ENCODE results near the gene TPBGL. TPM values are rescaled to one million over a fixed set of nuclear protein-coding genes. Genes with fewer than 3 reads are reported as not detected.

Gene TPBGL
- total and polyA plus RNA-seq, 2 donors (not counting 3 experiments of a cell fraction or from before 2014, with no cell fraction given): not detected

DNA sequence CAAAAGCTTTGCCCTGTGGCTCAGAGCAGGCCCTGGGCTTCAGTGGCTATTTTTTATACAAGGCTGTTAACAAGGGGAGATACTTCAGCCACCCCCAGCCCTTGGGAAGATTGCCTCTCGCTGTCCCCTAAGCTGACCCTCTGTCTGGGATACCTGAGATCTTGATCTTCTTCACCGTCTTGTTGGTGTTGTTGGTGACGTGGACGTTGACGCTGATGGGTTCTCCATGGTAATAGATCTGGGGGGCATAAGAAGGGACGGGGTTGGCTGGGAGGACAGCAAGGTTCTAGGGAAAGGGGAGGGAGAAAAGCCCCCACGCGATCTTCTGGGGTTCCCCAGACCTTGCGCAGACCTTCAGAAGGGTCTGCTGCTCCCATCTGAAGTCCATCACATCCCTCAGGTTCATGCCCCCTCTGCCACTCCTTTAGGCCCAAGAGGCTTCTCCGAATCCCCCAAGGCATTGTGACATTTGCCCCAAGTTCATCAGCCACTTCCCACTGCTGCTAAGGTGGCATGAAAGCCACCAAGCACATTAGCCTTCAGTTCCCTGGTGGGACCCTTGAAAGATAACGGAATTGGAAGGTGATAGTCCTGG, 36.7 kb downstream of the TPBGL start:
- Histone ChIP-seq H3K4me3 (replicated peaks in 1 of 3; ENCODE audit: insufficient read depth in 1 of 3, low read depth in 1 of 3, low read length in 3 of 3) (no peak overlapping the region), H3K27ac (ENCODE audit: insufficient read depth, low read depth, low read length) (no peak overlapping the region), H3K4me2 (ENCODE audit: insufficient read depth, low read length) (no peak overlapping the region), H3K9me1 (replicated peaks; ENCODE audit: control insufficient read depth, extremely low read depth, insufficient read depth, low read length) (no peaks in the 10 kb centered on the region), H2AFZ (ENCODE audit: low read depth, low read length) (no peak overlapping the region), H4K20me1 (replicated peaks; ENCODE audit: control insufficient read depth, extremely low read depth, insufficient read depth, low read length) (no peaks in the 10 kb centered on the region), H3K27me3 (ENCODE audit: control insufficient read depth in 2 of 2, insufficient read depth in 2 of 2, low read length in 2 of 2) (no peaks in the 10 kb centered on the region), H3K9ac (replicated peaks; ENCODE audit: extremely low read depth, insufficient read depth, low read length) (no peak overlapping the region), H3K4me1 (ENCODE audit: control insufficient read depth, extremely low read depth, insufficient read depth, low read length) (peaks cover 31% of the 10 kb centered on the region), H3K36me3 (ENCODE audit: control insufficient read depth in 2 of 2, extremely low read depth in 1 of 2, insufficient read depth in 2 of 2, low read length in 2 of 2) (peaks cover 13 to 52% of the 10 kb centered on the region in 2 experiments), H3K79me2 (ENCODE audit: control insufficient read depth, insufficient read depth, low read length) (no peaks in the 10 kb centered on the region), H3K9me3 (replicated peaks; ENCODE audit: control insufficient read depth, insufficient read depth, low read length) (no peaks in the 10 kb centered on the region)
- TF ChIP-seq, protein P1, sequence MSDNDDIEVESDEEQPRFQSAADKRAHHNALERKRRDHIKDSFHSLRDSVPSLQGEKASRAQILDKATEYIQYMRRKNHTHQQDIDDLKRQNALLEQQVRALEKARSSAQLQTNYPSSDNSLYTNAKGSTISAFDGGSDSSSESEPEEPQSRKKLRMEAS (IDR thresholded peaks at IDR 0.05; ENCODE audit: insufficient read depth, insufficient read length): no peak
- TF ChIP-seq EZH2 (IDR thresholded peaks at IDR 0.05; ENCODE audit: borderline replicate concordance, low read depth, low read length, severe bottlenecking) (no peak), POLR2A (IDR thresholded peaks at IDR 0.05; ENCODE audit: low read depth, low read length) (no peak), GATA2 (IDR thresholded peaks at IDR 0.05; ENCODE audit: insufficient read depth, insufficient read length, low read depth, low read length) (no peak), MYC (IDR thresholded peaks at IDR 0.05; ENCODE audit: low read depth, low read length) (no peak), POLR2AphosphoS5 (IDR thresholded peaks at IDR 0.05; ENCODE audit: insufficient read depth, low read depth, low read length) (no peak), JUN (IDR thresholded peaks at IDR 0.05; ENCODE audit: borderline replicate concordance, insufficient read depth, insufficient read length, low read depth) (no peak), CTCF (IDR thresholded peaks at IDR 0.05; ENCODE audit: extremely low read depth in 1 of 2, insufficient read depth in 1 of 2, low read depth in 1 of 2, low read length in 2 of 2) (no peak), FOS (IDR thresholded peaks at IDR 0.05; ENCODE audit: borderline replicate concordance, insufficient read depth, low read length) (no peak)
- ChIA-PET POLR2A (no interaction called here), CTCF (interaction anchor here (1.2 to 2.3 kb wide), 6 partner anchors 7 to 108 kb away, joined by 3 to 15 read pairs (median 4); no protein-coding TSS in a partner anchor)
- BruUV-seq (replicated peaks): no TSS peak
- dilution Hi-C loops (cut with MboI; ENCODE audit: extremely low pct_ligation_motif_present, low sequenced_read_pairs) (no loop called here), intact Hi-C loops (cut with micrococcal nuclease) (no loop called here)
- DNase-seq (ENCODE audit: low read depth, low spot score) (no peak), FAIRE-seq (no peak)

All from endothelial cell of umbilical vein (primary cell).